Neuronal stem cell (in vitro differentiated cells): ENCODE results near the gene C19orf25.
A peak's percentile ranks its signal among the peaks of the same experiment; 100 is the strongest.

Experiments used
- DNase-seq: peaks from one replicate; pipeline ENCODE4 v3.0.0-alpha.2; 2013; ENCODE audit warnings: low spot score
- H2AFZ ChIP-seq: one replicate; pipeline ENCODE4 v1.6.1; 2013; ENCODE audit warnings: mild to moderate bottlenecking, low read length, inconsistent platforms
- H2AK5ac ChIP-seq: 2 replicates; pipeline ENCODE4 v1.6.1; 2013; ENCODE audit warnings: low read depth, mild to moderate bottlenecking, inconsistent platforms, low read length, moderate library complexity, mixed read lengths
- H2BK120ac ChIP-seq: 2 replicates; pipeline ENCODE4 v1.6.1; 2013; ENCODE audit warnings: low read depth, mild to moderate bottlenecking, inconsistent platforms, low read length, moderate library complexity, mixed read lengths
- H2BK12ac ChIP-seq: one replicate; pipeline ENCODE4 v1.6.1; 2013; ENCODE audit warnings: low read length, inconsistent platforms
- H2BK15ac ChIP-seq: 2 replicates; pipeline ENCODE4 v1.6.1; 2013; ENCODE audit warnings: mild to moderate bottlenecking, low read length, inconsistent platforms, mixed read lengths
- H2BK5ac ChIP-seq: one replicate; pipeline ENCODE4 v1.6.1; 2013; ENCODE audit warnings: inconsistent platforms, mild to moderate bottlenecking, low read length, moderate library complexity
- H3K14ac ChIP-seq: one replicate; pipeline ENCODE4 v1.6.1; 2013; ENCODE audit warnings: low read length, inconsistent platforms
- H3K18ac ChIP-seq: 2 replicates; pipeline ENCODE4 v1.6.1; 2013; ENCODE audit warnings: low read length, inconsistent platforms
- H3K23ac ChIP-seq: 2 replicates; pipeline ENCODE4 v1.6.1; 2013; ENCODE audit warnings: low read depth, mild to moderate bottlenecking, mixed read lengths, low read length, inconsistent platforms; ENCODE audit not compliant: poor library complexity
- H3K27ac ChIP-seq: replicated peaks from 3 replicates; pipeline ENCODE4 v1.5.1; 2013; ENCODE audit warnings: low read length, inconsistent platforms
- H3K27me3 ChIP-seq, 3 experiments: 2 replicates each; pipeline ENCODE4 v1.6.1; 2013; ENCODE audit warnings: low read length in 3 of 3, mild to moderate bottlenecking in 2 of 3, inconsistent platforms in 1 of 3, low read depth in 1 of 3, mixed read lengths in 1 of 3, moderate library complexity in 1 of 3; ENCODE audit not compliant: control insufficient read depth in 3 of 3, insufficient read depth in 3 of 3
- H3K36me3 ChIP-seq, 2 donors: replicated peaks in 1 of 2; 2 replicates each; pipeline ENCODE4 v1.6.1; 2013; ENCODE audit warnings: low read length in 2 of 2; ENCODE audit not compliant: control insufficient read depth in 2 of 2, insufficient read depth in 2 of 2
- H3K4ac ChIP-seq: 2 replicates; pipeline ENCODE4 v1.6.1; 2013; ENCODE audit warnings: inconsistent platforms, mild to moderate bottlenecking, low read length, moderate library complexity
- H3K4me1 ChIP-seq, 2 donors: 1 replicate in 1 of 2; 2 replicates in 1 of 2; pipeline ENCODE4 v1.6.1; 2013; ENCODE audit warnings: low read length in 2 of 2, low read depth in 1 of 2; ENCODE audit not compliant: control insufficient read depth in 2 of 2, insufficient read depth in 1 of 2
- H3K4me2 ChIP-seq: one replicate; pipeline ENCODE4 v1.6.1; 2013; ENCODE audit warnings: mild to moderate bottlenecking, low read length, inconsistent platforms; ENCODE audit not compliant: insufficient read depth, poor library complexity, severe bottlenecking
- H3K4me3 ChIP-seq, 2 donors: 2 replicates each; pipeline ENCODE4 v1.5.1; 2013; ENCODE audit warnings: low read length in 2 of 2, mild to moderate bottlenecking in 2 of 2, inconsistent platforms in 1 of 2, moderate library complexity in 1 of 2
- H3K79me1 ChIP-seq: one replicate; pipeline ENCODE4 v1.6.1; 2013; ENCODE audit warnings: low read depth, mild to moderate bottlenecking, inconsistent platforms, low read length, moderate library complexity
- H3K9ac ChIP-seq: one replicate; pipeline ENCODE4 v1.6.1; 2013; ENCODE audit warnings: mild to moderate bottlenecking, low read depth, low read length, inconsistent platforms; ENCODE audit not compliant: poor library complexity
- H3K9me3 ChIP-seq, 2 donors: replicated peaks in 1 of 2; 2 replicates each; pipeline versions ENCODE3 to v1.6.1; 2013; ENCODE audit warnings: low read length in 2 of 2, mild to moderate bottlenecking in 2 of 2, inconsistent platforms in 1 of 2, low read depth in 1 of 2, mixed read lengths in 1 of 2, moderate library complexity in 1 of 2; ENCODE audit not compliant: control insufficient read depth in 2 of 2, insufficient read depth in 1 of 2
- H4K8ac ChIP-seq: one replicate; pipeline ENCODE4 v1.6.1; 2013; ENCODE audit warnings: low read depth, mild to moderate bottlenecking, inconsistent platforms, low read length, moderate library complexity
- H4K91ac ChIP-seq: one replicate; pipeline ENCODE4 v1.6.1; 2013; ENCODE audit warnings: low read length, low read depth, mild to moderate bottlenecking, inconsistent platforms; ENCODE audit not compliant: poor library complexity
- WGBS, 2 donors: extraction: QIAGEN DNeasy Blood & Tissue Kit; methylation state at CpG; one replicate each; pipeline ENCODE4 v1.1.7; 2013; ENCODE audit warnings: missing lambda C conversion rate in 2 of 2, mixed read lengths in 1 of 2; ENCODE audit not compliant: insufficient read length in 2 of 2, insufficient replicate concordance in 1 of 2; ENCODE audit errors: extremely low coverage in 2 of 2; 5-methylcytosine and 5-hydroxymethylcytosine counted together

C19orf25 gene

DNA sequence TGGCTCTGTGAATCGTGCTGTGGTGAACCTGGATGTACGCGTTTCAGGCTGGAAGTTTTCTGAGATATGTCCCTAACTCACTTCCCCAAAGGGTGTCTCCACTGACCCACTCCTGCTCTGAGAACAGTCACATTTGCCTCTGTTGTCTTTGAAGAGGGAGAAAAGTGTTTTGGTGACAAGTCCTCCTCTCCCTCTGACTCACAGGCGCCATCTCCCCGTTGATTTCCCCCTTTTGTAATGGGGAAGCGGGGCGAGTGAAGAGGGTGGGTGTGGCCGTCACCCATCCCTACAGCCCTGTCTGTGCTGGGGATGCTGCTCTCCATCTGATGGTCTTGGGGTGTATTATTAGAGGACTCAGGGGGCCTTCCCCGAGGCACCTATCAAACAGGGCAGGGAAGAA, 19.5 kb downstream of the C19orf25 start:
- Histone ChIP-seq H3K4ac (no peak overlapping the region), H2AK5ac (no peak overlapping the region), H2BK5ac (no peak overlapping the region), H3K27me3 (peaks cover 0 to 2% (median 0%) of the 10 kb centered on the region in 3 experiments), H2BK12ac (no peak overlapping the region), H4K91ac (no peak overlapping the region), H3K9me3 (no peaks in the 10 kb centered on the region), H4K8ac (no peak overlapping the region), H2AFZ (no peak overlapping the region), H3K14ac (no peak overlapping the region), H3K36me3 (peaks cover 31 to 90% of the 10 kb centered on the region in 2 donors), H3K27ac (no peak overlapping the region), H2BK120ac (no peak overlapping the region), H3K4me1 (no peaks in the 10 kb centered on the region), H3K79me1 (peaks cover 10% of the 10 kb centered on the region), H3K4me3 (no peak overlapping the region), H3K18ac (no peak overlapping the region), H2BK15ac (no peak overlapping the region), H3K9ac (no peak overlapping the region), H3K23ac (peak overlapping the region; percentile 13), H3K4me2 (no peak overlapping the region)
- no CpG with 5 or more reads among the region's 9 CpGs for WGBS, 2 donors
- DNase-seq = no peak

GRCh38 chr19:1457892-1458291, 21.1 kb downstream of the C19orf25 start:
- H3K23ac ChIP-seq = peak overlapping the region; percentile 43
- H3K9me3 ChIP-seq = no peaks in the 10 kb centered on the region
- no peak overlapping the region for H3K4me2 ChIP-seq
- no peak overlapping the region for H3K4me3 ChIP-seq
- no peak overlapping the region for H2BK5ac ChIP-seq
- no peak overlapping the region for H2BK15ac ChIP-seq
- H2AFZ ChIP-seq = no peak overlapping the region
- no peak overlapping the region for H3K4ac ChIP-seq
- no peak overlapping the region for H3K27ac ChIP-seq
- peaks cover 34 to 91% of the 10 kb centered on the region in 2 donors for H3K36me3 ChIP-seq
- H2BK12ac ChIP-seq = no peak overlapping the region
- H3K79me1 ChIP-seq = peaks cover 11% of the 10 kb centered on the region
- no peak overlapping the region for H3K14ac ChIP-seq
- H3K4me1 ChIP-seq = peaks cover 8 to 9% of the 10 kb centered on the region in 2 donors
- DNase-seq = no peak
- no peak overlapping the region for H4K91ac ChIP-seq
- no peak overlapping the region for H2BK120ac ChIP-seq
- H3K27me3 ChIP-seq = no peaks in the 10 kb centered on the region
- H2AK5ac ChIP-seq = no peak overlapping the region
- WGBS, 2 donors = no CpG with 5 or more reads among the region's 16 CpGs
- H4K8ac ChIP-seq = peak overlapping the region; percentile 3
- no peak overlapping the region for H3K9ac ChIP-seq
- H3K18ac ChIP-seq = no peak overlapping the region

DNA sequence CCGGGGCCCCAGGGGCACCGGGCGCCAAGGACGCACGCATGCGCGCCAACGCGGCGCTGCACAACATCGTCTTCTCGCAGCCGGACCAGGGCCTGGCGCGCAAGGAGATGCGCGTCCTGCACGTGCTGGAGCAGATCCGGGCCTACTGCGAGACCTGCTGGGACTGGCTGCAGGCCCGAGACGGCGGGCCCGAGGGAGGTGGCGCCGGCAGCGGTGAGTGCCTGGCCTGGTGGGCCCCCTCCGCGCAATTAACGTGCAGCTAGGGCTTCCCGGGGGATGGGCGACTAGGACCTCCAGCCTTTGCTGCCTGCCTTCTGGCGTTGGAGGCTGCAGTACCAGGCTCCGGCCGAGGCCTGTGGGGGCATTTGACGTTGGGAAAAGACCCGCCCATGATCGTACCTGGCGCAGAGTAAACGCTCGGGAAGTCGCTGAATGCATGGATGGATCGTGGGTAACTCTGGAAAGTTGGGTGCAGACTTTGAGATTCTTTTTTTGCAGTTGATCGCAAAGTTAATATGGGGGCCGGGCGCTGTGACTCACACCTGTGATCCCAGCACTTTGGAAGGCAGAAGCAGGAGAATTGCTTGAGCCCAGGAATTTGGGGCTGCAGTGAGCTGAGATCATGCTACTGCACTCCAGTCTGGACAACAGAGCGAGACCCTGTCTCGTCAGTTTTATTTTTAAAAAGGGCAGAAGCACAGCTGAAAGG, 21.8 kb downstream of the C19orf25 start:
- H2AK5ac ChIP-seq = no peak overlapping the region
- H3K4me1 ChIP-seq = peaks cover 15 to 16% of the 10 kb centered on the region in 2 donors
- DNase-seq = no peak
- H3K14ac ChIP-seq = no peak overlapping the region
- peaks cover 17% of the 10 kb centered on the region for H3K79me1 ChIP-seq
- no peaks in the 10 kb centered on the region for H3K27me3 ChIP-seq
- no peak overlapping the region for H4K8ac ChIP-seq
- H2BK120ac ChIP-seq = no peak overlapping the region
- H3K27ac ChIP-seq = no peak overlapping the region
- peak overlapping the region; percentile 30 for H2BK12ac ChIP-seq
- H3K23ac ChIP-seq = peak overlapping the region; percentile 80
- no peak overlapping the region for H2BK5ac ChIP-seq
- H4K91ac ChIP-seq = no peak overlapping the region
- H3K4ac ChIP-seq = no peak overlapping the region
- H2AFZ ChIP-seq = no peak overlapping the region
- H3K18ac ChIP-seq = peak overlapping the region; percentile 28
- H2BK15ac ChIP-seq = no peak overlapping the region
- no CpG with 5 or more reads among the region's 48 CpGs for WGBS, 2 donors
- H3K9ac ChIP-seq = peak overlapping the region; percentile 63
- no peaks in the 10 kb centered on the region for H3K9me3 ChIP-seq
- H3K36me3 ChIP-seq = peaks cover 34 to 95% of the 10 kb centered on the region in 2 donors
- H3K4me2 ChIP-seq = no peak overlapping the region
- no peak overlapping the region for H3K4me3 ChIP-seq

GRCh38 chr19:1456121-1456900, 22.7 kb downstream of the C19orf25 start:
- Histone ChIP-seq H3K14ac (no peak overlapping the region), H4K8ac (peak overlapping the region; percentile 17), H2AK5ac (peak overlapping the region; percentile 16), H3K4me3 (peak overlapping the region in 1 of 2 donors; percentile 25), H3K9ac (peak overlapping the region; percentile 21), H2AFZ (no peak overlapping the region), H3K79me1 (peaks cover 17% of the 10 kb centered on the region), H3K4me2 (no peak overlapping the region), H4K91ac (no peak overlapping the region), H2BK15ac (no peak overlapping the region), H3K36me3 (peaks cover 31 to 89% of the 10 kb centered on the region in 2 donors), H3K27ac (no peak overlapping the region), H3K18ac (peak overlapping the region; percentile 38), H2BK5ac (no peak overlapping the region), H3K4me1 (peaks cover 20 to 23% of the 10 kb centered on the region in 2 donors), H3K27me3 (no peaks in the 10 kb centered on the region), H3K9me3 (no peaks in the 10 kb centered on the region), H3K4ac (no peak overlapping the region), H2BK120ac (no peak overlapping the region), H3K23ac (peak overlapping the region; percentile 85), H2BK12ac (no peak overlapping the region)
- no peak for DNase-seq
- WGBS, 2 donors = no CpG with 5 or more reads among the region's 43 CpGs
